ENCODE measurements around the gene ABCB8.

DNA sequence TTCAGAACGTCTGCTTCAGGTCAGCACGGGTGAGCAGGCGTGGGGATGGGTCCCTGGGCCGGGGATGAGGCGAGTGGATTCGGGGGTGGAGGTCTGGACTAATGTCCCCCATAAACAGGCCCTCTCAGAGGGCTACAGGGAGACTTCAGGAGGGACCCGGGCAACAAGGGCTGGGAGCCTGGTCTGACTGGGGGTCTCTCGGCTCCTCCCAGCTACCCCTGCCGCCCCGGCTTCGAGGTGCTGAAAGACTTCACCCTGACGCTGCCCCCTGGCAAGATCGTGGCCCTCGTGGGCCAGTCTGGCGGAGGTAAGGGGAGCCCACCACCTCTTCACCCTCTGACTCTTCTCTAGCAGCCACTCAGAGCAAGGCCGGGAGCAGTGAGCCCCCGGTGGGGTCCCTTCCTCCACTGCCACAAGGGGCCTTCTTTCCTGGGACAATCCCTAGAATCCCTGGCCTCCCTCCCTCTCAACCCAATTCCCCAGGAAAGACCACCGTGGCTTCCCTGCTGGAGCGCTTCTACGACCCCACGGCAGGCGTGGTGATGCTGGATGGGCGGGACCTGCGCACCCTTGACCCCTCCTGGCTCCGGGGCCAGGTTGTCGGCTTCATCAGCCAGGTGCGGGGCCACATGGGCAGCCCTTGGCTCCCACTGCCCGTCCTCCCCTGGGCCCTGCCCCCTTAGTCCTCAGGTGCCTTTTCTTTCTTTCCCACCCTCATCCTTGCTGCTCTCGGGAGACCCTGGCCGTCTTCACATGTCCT, 12.5 kb downstream of the ABCB8 start:
- no peak for TF ChIP-seq TAF1 (IDR thresholded peaks at IDR 0.05; ENCODE audit: low read depth, low read length)
- TF ChIP-seq KDM1A (IDR thresholded peaks at IDR 0.05; ENCODE audit: borderline replicate concordance, low read length) = no peak
- TF ChIP-seq, protein P1, sequence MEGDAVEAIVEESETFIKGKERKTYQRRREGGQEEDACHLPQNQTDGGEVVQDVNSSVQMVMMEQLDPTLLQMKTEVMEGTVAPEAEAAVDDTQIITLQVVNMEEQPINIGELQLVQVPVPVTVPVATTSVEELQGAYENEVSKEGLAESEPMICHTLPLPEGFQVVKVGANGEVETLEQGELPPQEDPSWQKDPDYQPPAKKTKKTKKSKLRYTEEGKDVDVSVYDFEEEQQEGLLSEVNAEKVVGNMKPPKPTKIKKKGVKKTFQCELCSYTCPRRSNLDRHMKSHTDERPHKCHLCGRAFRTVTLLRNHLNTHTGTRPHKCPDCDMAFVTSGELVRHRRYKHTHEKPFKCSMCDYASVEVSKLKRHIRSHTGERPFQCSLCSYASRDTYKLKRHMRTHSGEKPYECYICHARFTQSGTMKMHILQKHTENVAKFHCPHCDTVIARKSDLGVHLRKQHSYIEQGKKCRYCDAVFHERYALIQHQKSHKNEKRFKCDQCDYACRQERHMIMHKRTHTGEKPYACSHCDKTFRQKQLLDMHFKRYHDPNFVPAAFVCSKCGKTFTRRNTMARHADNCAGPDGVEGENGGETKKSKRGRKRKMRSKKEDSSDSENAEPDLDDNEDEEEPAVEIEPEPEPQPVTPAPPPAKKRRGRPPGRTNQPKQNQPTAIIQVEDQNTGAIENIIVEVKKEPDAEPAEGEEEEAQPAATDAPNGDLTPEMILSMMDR (IDR thresholded peaks at IDR 0.05; ENCODE audit: control extremely low read depth in 1 of 3, insufficient read depth in 1 of 3, low read depth in 1 of 3, low read length in 3 of 3) = no peak
